Fibroblast of peridontal ligament (primary cell): ENCODE results near the gene GDF11.
"Not testable (repeated sequence)": the region's sequence is repeated elsewhere in the genome, so short reads cannot be mapped to it uniquely, and the experiment has no call there.

Experiments
- DNase-seq: peaks from one replicate; pipeline ENCODE4 v3.0.0-alpha.2; 2010; ENCODE audit errors: extremely low read depth

Gene GDF11

DNA sequence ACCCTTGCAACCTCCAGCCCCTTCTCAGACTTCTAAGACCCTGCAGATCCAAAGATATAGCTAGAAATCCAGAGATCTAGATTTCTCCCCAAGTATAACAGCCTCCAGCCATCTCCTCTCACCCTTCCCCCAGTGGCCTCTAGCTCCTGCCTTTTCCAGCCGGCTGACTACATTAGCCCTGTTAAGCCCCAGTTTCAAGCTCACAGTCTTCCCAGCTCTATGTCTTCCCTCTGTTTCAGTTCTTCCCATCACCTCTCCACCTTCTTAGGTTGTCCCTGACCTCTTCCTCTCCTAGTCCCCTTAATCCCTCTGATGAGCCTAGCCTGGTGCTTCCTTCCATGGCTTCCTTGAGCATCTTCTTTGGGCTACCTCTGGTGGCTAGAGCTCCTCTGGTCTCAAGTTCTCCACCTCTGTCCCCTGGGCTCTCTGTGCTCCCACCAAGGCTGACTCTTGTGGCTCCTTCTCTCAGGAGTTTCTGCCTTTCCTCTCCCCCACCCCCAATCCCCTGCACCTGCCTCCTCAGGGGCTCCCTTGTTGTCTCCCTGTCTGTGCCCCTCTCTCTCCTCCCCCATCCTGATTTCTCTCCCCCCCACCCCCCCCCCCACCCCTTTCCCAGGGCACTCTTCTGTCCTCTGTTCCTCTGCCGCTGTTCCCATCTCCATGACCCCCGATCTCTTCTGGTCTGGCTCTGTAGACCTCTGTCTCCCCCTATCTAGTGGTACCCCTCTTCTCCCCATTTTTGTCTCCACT is 816 bp upstream of the GDF11 start:
- no peak for DNase-seq

DNA sequence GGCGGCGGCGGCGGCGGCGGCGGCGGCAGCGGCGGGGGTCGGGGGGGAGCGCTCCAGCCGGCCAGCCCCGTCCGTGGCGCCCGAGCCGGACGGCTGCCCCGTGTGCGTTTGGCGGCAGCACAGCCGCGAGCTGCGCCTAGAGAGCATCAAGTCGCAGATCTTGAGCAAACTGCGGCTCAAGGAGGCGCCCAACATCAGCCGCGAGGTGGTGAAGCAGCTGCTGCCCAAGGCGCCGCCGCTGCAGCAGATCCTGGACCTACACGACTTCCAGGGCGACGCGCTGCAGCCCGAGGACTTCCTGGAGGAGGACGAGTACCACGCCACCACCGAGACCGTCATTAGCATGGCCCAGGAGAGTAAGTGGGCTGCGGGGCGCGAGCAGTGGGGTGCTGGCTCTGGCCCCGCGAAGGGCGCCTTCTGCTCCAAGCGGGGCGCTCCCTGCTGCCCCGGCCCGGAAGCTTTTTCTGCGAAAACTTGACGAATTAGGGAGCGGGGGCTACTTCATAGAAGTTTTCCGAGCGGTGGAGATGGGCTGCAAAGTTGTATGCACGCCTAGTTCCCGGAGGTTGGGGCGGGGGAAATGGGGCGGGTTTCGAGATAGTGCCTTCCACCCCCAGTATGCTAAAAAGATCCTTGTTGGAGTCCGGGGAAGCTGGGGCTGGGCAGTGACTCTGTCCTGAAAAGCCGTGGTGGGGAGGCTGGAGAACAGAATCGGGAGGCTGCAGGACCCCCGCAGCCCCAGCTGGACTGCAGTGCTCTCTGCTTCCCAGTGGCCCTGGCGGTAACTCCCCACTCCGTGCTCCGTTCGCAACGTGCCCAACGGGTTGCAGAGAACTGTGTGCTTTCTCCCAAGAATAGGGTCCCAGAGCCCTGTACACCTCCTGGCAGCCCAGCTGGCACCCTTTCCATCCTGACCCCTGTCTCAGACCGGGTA is 751 bp downstream of the GDF11 start:
- peak; percentile 60 for DNase-seq

DNA sequence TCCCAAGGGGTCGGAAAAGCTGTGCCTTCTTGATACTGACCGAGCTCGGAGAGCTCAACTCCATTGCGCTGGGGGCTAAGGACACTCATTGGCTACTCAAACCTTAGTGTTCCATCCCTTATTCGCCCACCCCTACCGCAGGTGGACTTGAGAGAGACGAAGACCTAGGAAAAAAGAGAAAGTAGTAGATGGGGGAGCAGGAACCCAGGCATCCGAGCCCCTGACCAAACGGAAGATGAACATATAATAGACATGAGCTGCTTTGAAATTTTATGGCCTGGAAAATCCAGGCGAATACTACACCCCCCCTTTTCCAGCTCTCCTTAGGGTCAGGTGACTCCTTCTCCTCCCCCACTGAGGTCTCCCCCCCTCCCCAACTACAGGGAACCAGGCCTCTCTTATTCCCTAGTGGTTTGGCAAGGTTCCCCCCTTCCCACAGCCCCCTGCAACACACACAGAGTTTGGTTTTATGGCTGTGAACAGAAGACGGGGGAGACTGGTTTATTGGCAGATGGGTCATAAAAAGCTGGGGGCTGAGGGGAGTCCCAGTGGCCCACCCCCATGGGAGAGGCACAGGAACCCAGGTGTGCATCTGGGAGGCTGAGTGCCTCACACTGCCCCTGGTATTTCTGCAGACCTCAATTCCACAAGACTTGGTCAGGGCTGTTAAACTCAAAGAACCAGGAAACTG is 1.6 kb downstream of the GDF11 start:
- DNase-seq: no peak

DNA sequence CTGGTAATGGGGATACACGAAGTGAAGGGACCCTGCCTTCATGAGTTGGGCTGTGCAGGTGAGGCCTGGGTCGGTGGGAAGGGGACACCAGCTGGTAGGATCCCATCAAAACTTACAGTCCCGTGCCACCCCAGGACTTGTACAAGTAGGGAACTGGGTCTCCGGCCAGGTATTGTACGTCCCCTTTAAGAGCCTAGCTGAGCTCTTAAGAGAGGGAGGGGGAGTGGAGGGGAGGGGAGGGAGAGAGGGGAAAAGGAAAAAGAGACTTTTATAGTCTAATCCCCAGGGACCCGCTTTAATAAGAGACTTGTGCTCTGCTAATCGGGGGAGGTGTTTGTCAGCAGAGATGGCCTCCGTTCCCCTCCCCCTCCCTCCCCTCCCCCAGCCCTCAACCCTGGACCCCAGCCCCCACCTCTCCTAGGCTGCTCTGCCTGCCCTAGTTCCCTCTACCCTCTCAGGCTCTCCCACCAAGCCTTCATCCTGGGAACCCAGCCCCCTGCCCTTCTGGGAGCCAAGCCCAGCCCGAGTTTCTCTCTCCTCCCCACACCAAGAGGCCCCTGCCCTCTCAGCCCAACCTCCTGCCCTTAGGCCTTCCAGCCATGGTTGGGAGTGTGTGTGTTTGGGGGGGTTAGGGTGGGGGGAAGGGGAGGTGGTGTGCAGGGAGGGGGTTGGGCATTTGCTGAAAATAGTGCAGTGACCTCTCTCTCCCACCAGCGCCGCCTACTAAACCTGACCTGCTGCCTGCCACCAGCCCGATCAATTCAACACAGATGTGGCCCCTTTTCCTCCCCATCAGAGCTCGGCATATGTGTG is 2.6 kb downstream of the GDF11 start:
- no peak for DNase-seq

DNA sequence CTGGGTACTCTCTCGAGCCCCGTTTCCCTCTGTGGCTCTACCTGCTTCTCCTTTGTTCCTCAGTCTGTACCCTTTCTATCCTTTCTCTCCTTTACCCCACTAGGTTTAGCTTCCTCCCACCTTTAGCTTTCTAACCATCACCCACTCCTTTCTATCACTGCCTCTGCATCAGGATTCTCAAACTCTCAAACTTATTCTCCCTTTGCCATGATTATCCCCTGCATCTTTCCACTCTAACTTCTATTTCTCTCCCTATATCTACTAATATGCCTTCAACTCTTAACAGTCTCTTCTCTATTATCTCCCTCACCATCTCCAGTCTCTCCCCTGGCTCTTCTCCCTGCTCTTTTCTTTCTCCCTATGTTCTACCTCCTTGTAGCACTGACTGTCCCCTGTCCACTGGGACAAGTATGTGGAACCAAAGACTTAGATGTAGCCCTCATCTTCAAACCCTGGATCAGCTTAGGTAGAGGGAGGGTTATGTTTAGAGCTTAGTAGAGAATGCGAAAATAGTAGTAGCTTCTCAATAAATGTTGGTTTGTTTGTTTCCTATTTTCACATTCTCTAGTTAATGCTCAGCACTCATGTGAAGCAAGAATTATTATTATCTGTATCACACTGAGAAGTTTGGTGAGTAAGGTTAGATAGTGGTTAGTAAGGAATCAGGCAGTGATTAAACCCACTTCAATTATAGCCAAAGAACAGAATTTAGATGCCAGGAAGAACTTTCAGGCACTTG is 3.4 kb downstream of the GDF11 start:
- no peak for DNase-seq

DNA sequence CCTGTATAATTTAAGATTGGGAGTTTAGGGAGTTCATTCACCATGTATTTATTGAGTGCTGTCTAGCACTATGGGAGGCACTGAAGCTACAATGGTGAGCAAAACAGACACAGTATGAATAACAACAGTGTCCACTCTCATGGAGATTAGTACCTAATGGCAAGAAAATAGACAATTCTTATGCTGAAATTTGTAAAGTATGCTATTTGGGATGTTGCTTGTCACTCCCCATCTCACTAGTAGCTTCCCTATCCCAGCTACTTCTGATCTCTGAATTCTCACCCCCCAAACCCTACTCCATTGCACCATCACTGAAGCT is 4.0 kb downstream of the GDF11 start:
- no peak for DNase-seq

DNA sequence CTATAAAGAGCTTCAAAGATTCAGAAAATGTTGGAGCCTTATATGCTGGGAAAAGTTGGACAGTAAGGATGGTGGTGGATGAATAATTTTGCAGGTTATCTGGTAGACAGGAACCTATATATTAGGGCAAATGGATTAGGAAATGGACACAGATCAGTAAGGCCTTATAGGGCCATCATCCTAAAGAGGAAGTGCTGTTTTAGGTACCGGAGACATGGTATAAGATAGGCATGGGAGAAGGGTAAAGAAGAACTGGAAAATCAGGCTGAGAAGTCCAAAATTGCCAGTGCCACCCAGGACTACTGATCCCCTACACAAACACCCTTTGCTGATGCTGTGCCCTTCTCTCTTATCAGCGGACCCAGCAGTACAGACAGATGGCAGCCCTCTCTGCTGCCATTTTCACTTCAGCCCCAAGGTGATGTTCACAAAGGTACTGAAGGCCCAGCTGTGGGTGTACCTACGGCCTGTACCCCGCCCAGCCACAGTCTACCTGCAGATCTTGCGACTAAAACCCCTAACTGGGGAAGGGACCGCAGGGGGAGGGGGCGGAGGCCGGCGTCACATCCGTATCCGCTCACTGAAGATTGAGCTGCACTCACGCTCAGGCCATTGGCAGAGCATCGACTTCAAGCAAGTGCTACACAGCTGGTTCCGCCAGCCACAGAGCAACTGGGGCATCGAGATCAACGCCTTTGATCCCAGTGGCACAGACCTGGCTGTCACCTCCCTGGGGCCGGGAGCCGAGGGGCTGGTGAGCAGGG is 5.5 kb downstream of the GDF11 start:
- DNase-seq: no peak

DNA sequence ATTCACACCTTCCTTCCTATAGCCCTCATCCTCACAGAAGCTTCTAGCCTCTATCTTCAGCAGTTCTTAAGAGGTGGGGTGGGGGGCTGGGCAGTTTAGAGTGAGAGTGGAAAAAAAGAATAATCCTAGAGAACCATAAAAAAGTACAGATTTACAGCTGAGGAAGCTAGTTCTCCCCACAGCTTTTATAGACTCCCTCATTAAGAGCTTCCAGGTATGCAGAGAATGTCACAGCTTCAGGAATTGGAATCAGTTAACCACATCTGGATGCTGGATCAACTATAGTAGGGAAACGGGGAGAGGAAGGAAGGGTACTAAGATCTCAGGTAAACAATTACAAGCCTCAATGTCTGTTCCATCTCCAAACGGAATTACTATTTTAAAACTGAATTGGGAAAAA is 12.3 kb downstream of the GDF11 start:
- DNase-seq: no peak

DNA sequence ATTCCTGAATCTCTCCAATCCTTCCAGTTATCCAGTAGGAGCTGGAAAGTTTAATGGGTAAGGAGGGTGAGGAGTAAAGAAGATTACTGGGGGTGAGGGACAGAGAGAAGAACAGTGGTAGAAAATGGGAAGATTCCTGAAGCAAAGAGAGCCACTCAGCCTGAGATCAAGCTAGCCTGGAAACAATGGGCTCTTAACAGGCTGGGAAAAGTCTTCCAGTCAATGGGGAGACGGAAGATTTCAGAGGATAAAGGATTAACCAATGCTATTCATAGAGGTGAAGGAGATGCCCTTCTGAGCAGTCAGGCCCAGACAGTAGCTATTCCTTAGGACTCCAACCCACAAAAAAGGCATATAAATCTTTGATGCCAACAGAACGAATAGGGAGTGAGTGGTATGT is 14.8 kb downstream of the GDF11 start:
- DNase-seq: no peak

DNA sequence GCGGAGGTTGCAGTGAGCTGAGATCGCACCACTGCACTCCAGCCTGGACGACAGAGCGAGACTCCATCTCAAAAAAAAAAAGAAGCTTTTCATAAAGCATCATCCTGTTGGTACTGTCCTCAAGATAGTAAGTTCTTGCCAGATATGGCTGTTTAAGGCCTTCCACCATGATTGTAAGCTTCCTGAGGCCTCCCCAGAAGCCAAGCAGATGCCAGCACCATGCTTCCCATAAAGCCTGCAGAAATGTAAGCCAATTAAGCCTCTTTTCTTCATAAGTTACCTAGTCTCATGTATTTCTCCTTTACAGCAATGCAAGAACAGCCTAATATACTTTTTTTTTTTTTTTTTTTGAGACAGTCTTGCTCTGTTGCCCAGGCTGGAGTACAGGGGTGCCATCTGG is 15.7 kb downstream of the GDF11 start:
- not testable (repeated sequence) for DNase-seq

DNA sequence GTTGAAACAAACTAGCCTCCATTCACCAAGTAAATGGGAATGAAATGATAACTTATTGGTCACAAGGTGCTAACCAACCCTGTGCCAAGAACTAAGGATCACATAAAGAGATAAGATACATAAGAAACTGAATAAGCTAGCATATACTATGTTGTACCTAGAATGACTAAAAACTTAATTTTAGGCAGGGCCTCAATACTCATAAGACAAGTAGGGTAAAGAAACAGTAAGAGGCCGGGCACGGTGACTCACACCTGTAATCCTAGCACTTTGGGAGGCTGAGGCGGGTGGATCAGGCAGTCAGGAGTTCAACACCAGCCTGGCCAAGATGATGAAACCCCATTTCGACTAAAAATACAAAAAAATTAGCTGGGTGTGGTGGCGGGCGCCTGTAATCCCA is 17.7 kb downstream of the GDF11 start:
- no peak for DNase-seq

DNA sequence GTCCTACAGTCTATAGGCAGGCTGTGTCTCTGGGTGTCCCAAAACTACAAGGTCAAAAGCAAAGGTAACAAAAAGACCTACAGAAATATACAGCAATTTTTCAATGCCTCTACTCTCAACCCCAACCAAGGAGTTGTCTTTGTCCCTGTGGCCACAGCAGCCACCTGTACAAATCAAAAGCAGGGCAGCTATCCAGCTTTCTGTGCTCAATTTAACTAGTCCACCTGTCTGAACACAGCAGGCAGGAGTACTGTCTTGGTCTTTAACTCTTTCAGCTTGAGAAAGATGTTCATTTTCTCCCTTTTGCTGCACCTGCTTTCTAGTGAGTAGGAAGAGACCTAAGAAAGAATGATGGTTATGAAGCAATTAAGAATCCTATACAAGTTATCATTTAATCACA is 19.7 kb downstream of the GDF11 start:
- no peak for DNase-seq

DNA sequence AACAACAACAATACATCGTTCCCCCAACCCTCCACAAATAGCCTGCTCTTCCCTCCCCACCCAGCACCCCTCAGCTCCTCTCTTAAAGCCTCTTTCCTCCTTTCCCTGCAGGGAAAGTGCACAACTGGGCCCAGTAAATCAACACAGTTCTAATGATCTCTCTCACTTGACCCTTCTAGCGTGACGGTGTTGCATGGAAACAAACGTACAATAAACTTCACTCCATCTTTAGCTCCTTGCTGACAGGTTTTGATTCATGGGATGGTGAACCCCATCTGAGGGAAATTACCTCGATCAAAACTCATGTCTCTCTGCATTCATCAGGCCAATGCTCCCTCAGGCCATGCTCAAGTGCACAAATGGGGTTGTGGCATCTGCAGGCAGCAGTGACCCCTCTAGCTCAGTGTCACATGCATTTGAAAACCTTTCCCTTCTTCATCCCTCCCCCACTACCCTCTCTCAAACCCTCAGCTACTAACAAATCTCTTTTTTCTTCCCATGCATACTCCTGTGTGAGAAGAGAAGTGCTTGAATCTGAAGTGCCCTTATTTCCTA is 22.9 kb downstream of the GDF11 start:
- DNase-seq: no peak

DNA sequence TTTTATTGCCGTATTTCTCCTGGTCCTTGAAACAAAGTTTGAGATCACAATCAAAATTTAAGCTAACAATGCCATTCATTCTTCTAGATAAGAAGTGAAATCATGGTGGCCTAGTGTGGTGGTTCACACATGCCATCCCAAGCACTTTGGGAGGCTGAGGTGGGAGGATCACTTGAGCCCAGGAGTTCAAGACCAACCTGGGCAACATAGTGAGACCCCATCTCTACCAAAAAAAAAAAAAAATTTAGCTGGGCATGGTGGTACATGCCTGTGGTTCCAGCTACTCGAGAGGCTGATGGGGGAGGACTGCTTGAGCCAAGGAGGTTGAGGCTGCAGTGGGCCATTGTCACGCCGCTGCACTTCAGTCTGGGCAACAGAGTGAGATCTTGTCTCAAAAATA is 24.2 kb downstream of the GDF11 start:
- no peak for DNase-seq

DNA sequence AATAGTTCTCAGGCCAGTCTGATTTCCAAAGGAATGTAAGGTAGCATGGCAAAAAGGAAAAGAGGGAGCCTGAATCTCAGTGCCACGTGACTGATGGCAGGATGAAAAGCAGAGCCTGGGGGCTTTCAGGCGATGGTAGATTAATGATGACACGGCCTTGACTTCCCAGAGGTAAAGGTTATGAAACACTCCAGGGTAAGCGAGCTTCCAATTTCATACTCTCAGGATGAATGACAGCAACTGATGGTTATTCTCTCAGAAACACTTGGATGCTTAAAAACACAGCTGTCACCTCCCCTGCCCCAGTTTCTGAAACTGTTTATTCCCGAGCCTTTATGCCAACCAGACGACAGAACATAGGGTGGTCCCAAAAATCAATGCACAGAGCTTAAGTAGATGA is 28.8 kb downstream of the GDF11 start:
- DNase-seq: no peak

DNA sequence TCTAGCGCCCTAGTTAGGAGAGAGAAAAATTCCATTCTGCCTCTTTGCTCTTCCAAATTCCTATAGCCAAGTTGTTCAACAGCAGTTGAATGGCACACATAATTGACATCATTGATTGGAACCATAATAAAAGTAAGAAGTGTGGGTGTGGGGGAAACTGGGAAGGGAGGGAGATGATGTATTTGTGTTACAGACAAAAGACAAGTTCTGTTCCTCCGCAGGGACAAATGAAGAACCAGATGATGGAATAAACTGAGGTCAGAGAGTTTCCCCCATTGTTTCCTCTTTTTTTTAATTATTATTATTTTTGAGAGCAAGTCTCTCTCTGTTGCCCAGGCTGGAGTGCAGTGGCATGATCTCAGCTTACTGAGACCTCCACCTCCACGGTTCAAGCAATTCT is 34.9 kb downstream of the GDF11 start:
- no peak for DNase-seq

DNA sequence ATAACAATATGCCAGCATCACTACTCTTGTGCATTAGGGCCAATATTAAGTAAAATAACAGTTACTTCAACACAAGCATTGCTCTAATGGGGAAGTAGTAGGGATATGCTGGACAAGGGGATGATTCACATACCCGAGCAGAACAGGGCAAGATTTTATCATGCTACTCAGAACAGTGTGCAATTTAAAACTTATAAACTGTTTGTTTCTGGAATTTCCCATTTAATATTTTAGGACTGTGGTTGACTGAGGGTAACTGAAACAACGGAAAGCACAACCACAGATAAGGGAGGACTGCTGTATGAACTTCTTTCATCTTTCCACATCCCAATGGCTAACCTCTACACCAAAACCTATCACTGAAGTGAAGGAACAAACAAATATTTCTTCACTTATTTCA is 37.8 kb downstream of the GDF11 start:
- no peak for DNase-seq

DNA sequence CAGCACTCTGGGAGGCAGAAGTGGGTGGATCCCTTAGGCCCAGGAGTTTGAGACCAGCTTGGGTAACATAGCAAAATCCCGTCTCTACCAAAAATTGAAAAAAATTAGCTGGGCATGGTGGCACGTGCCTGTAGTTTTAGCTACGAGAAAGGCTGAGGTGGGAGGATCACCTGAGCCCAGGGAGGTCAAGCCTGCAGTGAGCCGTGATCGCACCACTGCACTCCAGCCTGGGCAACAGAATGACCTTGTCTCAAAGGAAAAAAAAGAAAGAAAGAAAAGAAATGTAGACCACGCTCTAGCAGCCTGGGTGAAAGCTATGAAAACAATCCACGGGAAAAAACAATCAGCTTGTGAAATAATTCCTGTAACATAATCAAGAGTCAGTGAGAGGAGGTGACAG is 45.6 kb downstream of the GDF11 start:
- DNase-seq: no peak

DNA sequence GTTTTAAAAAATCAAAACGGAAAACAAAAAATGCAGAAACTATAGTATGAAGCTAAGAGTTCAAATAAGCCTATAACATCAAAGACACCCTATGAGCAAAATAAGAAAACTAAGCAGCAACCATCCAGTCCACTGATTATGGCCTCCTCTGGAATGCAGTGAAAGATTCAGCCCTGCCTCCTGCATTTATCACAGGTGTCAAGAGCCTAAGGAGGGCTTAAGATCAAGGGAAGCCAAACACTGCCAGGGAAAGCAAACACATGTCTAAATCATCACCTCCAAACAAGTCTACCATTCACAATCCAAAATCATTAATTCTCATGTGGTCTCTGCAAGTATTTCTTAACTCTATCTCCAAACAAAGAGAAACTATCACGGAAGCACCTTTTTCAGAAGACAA is 46.2 kb downstream of the GDF11 start:
- no peak for DNase-seq

DNA sequence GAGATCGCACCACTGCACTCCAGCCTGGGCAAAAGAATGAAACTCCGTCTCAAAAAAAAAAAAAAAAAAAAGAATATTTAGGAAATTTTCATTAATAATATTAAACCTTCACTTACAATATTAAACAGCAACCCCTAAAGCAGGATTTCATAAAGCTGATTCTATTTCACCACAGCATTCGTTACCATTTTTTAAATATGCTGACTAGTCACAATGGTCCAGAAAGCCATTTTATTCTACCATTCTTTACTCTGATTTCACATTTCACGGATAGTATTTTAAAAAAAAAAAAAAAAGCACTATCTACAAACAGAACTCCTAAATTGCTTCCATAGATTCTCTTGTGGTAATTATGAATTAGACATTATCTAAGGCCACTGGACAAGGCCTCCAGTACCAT is 47.0 kb downstream of the GDF11 start:
- DNase-seq: no peak
